Inferior parietal cortex (tissue), 1 donor: ENCODE measurements around the gene ANO6.
"Not testable (repeated sequence)": the region's sequence is repeated elsewhere in the genome, so short reads cannot be mapped to it uniquely, and the experiment has no call there.

ENCODE experiments used
- DNase-seq: peaks from one replicate; pipeline ENCODE4 v3.0.0-alpha.2; 2016; ENCODE audit errors: extremely low spot score

The ANO6 gene

DNA sequence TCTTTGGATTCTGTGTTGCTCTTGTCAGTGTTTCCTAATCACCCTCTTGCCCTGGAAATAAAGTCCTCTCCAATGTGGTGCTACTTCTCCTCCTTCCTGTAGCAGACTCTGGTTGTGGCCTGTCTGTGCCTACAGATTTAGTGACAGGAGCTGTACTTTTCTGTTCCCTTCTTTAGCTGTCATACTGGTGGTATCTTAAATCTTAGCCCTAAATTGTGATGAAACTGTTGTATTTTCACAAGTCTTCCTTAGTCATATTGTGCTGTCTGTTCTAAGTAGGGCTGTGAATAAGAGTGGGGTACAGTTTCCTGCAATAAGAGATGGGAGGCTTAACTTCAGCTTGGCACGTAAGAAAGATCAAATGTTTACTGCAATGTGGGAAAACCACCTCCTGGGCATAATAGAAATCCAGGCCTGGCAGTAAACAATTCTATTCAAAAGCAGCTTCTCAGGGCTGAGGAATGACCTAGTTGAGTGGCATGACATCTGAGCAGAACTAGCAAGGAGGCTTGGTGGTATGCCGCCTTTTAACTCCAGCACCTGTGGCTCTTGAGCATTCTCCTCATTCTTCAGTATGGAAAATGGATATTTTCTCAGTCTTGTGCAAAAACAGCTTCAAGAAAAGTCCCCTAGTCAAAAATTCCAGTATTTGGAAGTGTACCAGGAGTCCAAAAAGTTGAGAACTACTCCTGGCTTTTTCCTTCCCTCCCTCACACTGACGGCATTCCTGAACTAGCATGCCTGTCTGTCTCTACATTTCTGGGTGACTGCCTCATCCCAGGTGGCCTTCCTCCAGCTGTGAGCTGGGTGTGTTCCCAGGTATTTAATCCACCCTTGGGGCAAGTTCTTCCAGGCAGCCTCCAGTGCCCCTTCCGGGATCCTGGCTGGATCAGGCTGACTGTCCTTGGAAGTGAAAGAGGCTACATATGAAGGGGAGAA lies 19.5 kb downstream of the ANO6 start:
- DNase-seq = no peak

DNA sequence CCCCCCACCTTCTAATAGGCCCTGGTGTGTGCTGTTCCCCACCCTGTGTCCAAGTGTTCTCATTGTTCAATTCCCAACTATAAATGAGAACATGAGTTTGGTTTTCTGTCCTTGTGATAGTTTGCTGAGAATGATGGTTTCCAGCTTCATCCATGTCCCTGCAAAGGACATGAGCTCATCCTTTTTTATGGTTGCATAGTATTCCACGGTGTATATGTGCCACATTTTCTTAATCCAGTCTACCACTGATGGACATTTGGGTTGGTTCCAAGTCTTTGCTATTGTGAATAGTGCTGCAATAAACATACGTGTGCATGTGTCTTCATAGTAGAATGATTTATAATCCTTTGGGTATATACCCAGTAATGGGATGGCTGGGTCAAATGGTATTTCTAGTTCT lies 20.5 kb downstream of the ANO6 start:
- not testable (repeated sequence) for DNase-seq

- no peak for DNase-seq
Observed at GRCh38 chr12:45242180-45242579, 26.3 kb downstream of the ANO6 start.

DNA sequence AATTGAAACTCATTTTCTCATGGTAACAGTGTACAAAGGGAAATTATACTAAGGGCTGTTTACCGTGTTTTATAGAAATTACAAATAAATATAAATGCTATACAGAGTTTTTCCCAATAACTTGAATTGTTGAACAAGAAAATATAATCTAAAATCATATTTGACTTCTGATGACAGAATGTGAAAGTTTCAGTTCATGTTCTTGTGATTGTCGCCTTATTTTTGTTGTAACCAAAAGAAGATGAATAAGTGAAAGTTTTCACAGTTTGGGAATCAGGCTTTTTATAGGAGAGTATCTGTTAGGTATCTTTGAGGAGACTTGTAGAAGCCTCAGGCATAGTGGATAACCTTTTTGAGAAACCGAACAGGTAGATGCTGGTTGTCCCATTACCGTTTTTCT lies 28.1 kb downstream of the ANO6 start:
- DNase-seq = no peak

- no peak for DNase-seq
Observed at GRCh38 chr12:45244561-45245343, 28.9 kb downstream of the ANO6 start.

- DNase-seq = no peak
Observed at GRCh38 chr12:45246236-45246635, 30.3 kb downstream of the ANO6 start.

DNA sequence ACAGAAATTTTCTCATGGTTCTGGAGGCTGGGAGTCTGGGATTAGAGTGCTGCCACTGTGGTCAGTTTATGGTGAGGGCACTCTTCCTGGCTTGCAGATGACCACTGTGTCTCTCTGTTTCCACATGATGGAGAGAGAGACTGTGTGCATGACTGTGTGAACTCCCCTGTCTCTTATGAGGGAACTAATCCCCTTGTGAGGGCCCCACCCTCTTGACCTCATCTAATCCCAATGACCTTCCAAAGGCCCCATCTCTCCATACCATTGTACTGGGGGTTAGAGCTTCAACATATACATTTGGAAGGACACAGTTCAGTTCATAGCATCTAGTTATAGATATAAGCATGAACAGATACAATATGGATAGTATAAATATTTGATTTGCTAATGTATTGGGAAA lies 31.7 kb downstream of the ANO6 start:
- DNase-seq = no peak

GRCh38 chr12:45248095-45248494 lies 32.2 kb downstream of the ANO6 start:
- no peak for DNase-seq

GRCh38 chr12:45254254-45254653 lies 38.4 kb downstream of the ANO6 start:
- no peak for DNase-seq

- no peak for DNase-seq
Observed at GRCh38 chr12:45256721-45257120, 40.8 kb downstream of the ANO6 start.

- no peak for DNase-seq
Observed at GRCh38 chr12:45257185-45257930, 41.5 kb downstream of the ANO6 start.

GRCh38 chr12:45259675-45260074 lies 43.8 kb downstream of the ANO6 start:
- peak; percentile 9 for DNase-seq

DNA sequence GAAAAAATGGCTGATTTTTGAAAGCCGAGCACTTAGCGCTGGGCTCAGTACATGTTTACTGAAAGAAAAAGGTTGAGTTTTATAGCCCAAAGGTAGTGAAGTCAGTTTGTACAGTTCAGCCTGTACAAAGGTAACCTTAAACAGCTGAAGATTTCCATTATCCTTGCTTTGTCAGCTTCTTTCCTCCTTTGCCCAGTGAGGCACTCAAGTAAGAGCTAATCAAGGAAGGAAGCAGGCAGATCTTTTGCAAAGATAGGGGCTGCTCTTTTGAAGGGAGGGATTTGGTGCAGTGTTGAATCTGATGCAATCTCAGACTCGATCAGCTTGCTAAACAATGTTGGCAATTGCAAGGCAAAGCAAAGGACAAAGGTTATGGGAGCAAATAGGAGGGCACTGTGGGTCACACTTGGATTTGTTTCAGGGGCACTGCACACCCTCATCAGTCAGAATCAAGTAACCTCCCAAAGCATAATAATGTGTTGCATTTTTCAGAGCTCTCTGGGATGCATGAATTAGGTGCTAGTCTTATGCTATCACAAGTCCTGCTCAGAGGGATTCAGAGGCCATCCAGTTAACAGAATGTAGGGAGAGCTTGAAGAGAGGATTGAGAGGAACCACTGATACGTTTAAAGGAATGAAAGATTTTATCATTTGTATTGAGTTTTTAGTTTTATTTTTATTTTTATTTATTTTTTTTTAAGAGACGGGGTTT lies 44.4 kb downstream of the ANO6 start:
- no peak for DNase-seq

- no peak for DNase-seq
Observed at GRCh38 chr12:45260854-45261253, 45.0 kb downstream of the ANO6 start.

DNA sequence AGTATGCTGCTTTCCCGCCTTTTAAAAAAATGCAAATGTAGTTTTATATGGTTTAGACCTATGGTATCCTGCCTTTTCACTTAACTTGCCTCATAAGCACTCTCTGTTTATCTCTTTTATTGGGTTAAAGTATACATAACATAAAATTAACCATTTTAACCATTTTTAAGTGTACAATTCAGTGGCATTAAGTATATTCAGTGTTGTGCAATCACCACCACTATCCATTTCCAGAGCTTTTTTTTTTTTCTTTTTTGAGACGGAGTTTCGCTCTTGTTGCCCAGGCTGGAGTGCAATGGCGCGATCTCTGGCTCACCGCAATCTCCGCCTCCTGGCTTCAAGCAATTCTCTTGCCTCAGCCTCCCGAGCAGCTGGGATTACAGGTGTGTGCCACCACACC lies 46.3 kb downstream of the ANO6 start:
- not testable (repeated sequence) for DNase-seq

DNA sequence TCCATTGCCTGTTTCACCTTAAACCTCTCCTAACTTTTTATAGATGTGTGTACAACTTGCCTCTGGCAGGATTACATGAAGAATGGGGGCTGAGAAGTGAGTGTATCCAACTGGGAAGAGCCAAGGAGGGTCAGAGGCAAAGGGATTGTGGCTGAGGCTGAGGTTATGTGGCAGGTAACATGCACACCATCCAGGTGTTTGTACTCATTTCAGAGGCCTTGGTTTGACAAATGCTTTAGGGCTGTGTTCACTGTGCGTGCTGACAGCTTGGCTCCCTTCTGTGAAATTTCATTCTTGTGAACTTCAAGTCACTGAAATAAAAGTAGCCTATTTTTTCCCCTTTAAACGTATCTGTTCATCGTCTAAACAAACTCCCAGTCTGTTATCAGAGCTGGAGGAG lies 47.7 kb downstream of the ANO6 start:
- no peak for DNase-seq

DNA sequence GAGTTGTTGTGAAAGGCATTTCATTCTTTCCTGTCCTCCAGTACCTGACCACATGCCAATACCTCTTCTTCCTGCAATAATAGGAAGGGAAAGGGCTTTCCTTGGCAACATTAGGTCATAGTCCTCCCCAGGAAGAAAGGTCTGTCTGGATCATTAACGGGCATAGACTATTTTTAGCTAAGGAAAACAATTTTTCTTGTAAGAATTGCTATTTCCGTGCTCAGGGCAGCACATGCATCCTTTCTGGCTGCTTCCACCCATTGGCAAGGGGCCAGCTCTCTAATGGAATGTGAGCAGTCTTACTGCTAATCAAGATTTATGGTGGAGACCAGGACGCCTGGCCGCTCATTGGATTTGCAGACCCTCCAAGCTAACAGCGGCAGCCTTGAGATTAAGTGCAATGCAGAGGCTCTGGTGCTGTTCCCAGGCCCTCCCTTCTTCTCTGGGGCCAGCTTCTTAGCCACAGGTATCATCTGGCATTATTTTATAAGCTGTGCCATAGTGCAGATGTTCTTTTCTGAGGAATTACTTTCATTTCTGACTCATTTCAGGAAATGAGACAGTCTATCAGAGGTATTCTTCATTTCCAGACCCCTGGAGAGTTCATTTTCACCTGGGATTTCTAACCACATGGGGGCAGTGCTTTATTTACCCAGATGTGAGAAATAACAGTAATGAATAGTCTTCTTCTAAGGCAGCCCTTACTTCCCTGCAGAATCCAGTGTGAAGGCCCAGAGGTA lies 52.9 kb downstream of the ANO6 start:
- DNase-seq = no peak

DNA sequence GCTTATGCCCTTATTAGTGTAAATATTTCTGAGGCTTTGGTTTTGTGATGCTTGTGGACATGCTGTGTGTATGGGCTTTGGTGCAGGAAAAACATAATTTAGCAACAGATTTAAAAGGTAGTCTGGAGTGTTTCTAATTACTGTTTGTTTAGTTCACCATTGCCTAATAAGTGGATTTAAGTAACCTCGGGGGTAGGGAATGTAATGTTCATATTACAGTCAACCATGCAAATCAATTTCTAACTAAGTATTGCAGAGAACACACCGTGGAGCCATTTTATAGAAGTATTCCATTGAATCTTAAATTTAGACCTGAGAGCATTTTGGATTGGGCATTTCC lies 53.5 kb downstream of the ANO6 start:
- DNase-seq = no peak

GRCh38 chr12:45270951-45271350 lies 55.1 kb downstream of the ANO6 start:
- DNase-seq = no peak

DNA sequence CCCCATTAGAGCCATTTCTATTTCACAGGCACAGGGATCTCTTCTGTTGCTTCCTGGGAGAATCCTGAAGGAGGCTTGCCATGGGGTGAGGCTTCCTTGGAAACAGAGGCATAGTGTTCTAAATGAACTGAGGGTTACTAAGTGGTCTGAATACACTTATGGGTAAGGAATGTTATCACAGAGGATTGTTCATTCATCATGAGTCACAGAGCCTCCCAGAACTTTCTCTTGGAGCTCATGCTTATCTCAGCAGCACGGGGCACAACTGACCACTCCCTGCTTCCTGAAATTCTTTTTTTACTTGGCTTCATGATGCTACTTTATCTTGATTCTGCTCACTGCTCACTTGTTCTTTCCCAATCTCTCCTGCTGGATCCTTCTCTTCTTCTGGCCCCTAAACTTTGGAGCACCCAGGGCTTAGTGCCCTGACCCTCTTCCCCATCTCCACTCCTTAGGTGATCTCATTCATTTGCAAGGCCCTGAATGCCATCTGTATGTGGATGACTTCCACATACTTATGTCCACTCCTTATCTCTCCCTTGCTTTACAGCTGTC lies 57.9 kb downstream of the ANO6 start:
- no peak for DNase-seq
